GM12892 (cell line): ENCODE data around the gene PTPRK.
"Not testable (repeated sequence)": the region's sequence is repeated elsewhere in the genome, so short reads cannot be mapped to it uniquely, and the experiment has no call there.

ENCODE experiments used
- DNase-seq: peaks from one replicate; pipeline ENCODE4 v3.0.0; 2011; ENCODE audit not compliant: insufficient read length
- FAIRE-seq: peaks from 2 replicates; lab custom pipeline; 2011; peaks lifted over from hg19 to GRCh38; lab: Jason Lieb, UNC
- POLR2A ChIP-seq: IDR thresholded peaks from 2 replicates; pipeline ENCODE4 v1.6.1; 2011; ENCODE audit warnings: low read depth, low read length, control low read depth
- POLR2AphosphoS5 ChIP-seq: IDR thresholded peaks from 2 replicates; pipeline ENCODE4 v1.6.1; 2011; ENCODE audit warnings: low read depth, low read length, control low read depth
- TAF1 ChIP-seq: IDR thresholded peaks from 2 replicates; pipeline ENCODE4 v1.6.1; 2011; ENCODE audit warnings: low read depth, mild to moderate bottlenecking, control low read depth, low read length, borderline replicate concordance

PTPRK gene

DNA sequence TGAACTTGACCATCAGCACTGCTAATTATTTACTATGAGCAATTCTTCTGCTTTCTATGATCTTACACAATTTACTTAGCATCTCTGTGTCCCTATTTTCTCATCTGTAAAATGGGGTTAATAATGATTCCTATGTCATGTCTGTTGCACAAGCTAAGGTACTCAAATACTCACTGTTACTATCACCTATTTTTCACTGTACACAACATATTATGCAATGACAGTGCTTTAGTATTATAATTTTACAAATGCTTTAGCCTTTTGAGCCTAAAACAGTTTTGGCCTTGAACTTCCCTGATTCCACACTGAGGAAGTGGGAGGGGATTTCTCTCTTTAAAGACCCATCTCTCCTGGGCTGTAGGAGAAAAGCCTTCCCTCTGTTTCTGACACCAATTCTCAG, 582.7 kb downstream of the PTPRK start:
- DNase-seq (no peak), FAIRE-seq (no peak)
- TF ChIP-seq POLR2AphosphoS5 (no peak), POLR2A (no peak), TAF1 (no peak)

DNA sequence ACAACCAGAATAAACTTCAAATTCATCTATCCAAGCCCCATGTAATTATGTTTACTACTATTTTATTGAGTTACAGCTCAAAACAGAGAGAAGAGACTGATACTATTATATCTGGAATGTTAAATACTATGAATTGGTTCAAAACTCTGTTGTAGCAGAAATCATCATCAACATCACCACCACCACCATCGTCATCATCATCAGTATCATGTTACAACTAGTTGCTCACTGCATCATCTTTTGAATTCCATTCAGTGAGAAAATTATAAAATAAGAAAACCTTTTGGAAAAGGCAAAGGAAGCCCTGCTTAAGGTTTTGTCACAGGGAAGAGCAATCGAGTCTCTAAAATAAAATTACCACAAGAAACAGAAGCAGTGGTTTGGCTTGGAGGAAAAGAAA, 583.3 kb downstream of the PTPRK start:
- FAIRE-seq (no peak), DNase-seq (no peak)
- TF ChIP-seq POLR2A = no peak
- TF ChIP-seq POLR2AphosphoS5 = no peak
- TF ChIP-seq TAF1 = no peak

DNA sequence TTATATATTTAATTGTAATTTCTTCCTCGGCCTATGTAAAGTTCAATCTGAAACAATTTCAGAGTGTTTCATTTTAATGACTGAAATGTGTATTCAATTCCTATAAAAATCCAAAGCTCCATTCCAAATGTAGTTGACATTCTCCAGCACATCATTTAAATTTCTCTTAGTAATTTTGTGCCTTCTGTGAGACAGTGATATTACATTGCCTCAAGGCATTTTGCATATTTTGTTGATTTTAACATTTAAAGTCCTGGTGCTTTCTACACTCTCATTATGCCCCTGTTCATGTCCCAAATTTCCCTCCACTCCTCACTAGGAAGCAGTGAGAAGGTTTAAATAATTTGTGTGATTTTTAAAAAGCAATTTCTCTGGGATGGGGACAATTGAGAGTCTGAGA, 585.4 kb downstream of the PTPRK start:
- DNase-seq (no peak), FAIRE-seq (no peak)
- TF ChIP-seq POLR2A (no peak), POLR2AphosphoS5 (no peak), TAF1 (no peak)

DNA sequence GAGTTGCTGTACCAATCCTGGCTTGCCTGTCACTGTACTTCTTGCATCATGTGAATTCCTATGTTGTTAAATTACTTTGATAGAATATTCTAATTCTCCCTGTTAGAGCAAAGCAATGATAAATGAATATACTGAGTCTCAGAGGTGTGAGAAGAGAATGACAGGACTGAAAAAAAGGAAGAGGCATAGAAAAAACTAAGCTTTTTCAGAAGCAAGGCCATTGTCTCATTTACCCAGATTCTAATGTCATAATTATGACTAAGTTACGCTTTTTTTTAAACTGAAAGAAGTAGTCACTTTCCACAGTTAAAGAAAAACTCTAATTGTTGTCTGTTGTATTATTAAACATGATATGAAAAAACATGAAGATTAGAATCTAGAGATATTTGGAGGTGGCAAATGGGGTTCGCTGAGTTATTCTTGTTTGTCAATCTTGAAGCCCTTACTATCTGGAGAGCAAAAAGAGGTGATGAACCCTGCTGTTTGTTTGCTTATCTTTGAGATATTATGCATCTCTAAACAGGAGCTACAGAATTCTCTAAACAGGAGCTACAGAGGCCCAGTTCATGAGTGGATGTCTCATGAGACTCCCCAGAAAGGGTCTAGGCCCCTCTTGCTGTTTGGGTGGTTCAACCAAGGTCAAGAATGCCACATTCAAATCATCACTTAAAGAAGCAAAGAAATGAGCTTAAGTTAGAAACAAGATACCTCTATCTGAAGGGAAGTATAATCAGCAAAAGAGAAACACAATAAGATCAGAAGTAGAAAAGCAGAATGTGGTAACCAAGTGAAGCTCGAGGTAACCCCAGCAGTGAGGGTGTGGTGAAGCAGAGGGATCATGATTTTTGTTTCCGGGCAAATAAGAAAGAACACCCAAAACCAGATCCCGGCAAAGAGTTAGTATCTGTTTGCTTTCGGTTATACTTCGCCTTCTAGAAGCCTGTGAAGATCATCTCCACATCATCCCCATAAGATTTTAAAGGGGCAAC, 586.3 kb downstream of the PTPRK start:
- DNase-seq (no peak), FAIRE-seq (no peak)
- no peak for TF ChIP-seq POLR2A
- no peak for TF ChIP-seq TAF1
- no peak for TF ChIP-seq POLR2AphosphoS5

DNA sequence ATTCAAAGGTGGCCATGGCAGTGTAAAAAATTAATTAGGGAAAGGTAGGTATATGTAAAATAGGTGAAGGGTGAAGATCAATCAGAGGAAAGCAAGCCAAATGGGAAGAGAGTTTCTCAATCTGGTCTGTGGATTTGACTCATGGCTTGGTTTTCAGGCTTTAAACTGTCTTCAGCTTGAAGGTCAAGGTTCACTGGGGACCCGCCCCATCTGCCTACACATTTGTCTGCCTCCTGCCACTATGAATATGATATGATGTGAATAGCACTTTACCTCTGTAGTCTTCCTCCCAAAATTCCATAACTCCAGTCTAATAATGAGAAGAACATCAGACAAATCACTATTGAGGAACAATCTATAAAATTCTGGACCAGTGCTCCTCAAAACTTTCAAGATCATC, 587.3 kb downstream of the PTPRK start:
- FAIRE-seq = no peak
- no peak for DNase-seq
- TF ChIP-seq POLR2A (no peak), TAF1 (no peak), POLR2AphosphoS5 (no peak)

DNA sequence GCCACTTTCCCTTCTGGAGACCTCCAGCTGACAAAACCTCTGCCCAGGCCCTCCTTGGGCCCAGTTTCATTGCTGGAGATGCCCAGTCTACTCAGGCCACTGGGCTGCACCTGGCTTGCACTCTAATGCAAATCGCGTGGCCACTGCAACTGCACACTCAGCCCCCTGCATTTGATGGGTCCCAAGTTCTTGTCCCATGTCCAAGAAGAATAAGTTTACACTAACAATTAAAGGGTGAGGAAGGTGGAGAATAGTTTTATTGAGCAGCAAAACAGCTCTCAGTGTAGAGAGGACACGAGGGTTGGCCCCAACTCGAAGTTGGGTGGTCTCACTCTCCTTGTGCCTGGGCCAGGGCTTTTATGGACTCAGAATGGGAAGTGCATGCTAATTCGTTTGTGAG, 587.7 kb downstream of the PTPRK start:
- no peak for DNase-seq
- FAIRE-seq = no peak
- no peak for TF ChIP-seq TAF1
- no peak for TF ChIP-seq POLR2A
- TF ChIP-seq POLR2AphosphoS5 = no peak

DNA sequence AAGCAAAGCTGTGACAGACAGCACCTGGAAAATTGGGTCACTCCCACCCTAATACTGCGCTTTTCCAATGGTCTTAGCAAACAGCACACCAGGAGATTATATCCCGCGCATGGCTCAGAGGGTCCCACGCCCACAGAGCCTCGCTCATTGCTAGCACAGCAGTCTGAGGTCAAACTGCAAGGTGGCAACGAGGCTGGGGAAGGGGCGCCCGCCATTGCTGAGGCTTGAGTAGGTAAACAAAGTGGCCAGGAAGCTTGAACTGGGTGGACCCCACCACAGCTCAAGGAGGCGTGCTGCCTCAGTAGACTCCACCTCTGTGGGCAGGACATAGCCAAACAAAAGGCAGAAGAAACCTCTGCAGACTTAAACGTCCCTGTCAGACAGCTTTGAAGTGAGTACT, 594.0 kb downstream of the PTPRK start:
- not testable (repeated sequence) for DNase-seq, FAIRE-seq

DNA sequence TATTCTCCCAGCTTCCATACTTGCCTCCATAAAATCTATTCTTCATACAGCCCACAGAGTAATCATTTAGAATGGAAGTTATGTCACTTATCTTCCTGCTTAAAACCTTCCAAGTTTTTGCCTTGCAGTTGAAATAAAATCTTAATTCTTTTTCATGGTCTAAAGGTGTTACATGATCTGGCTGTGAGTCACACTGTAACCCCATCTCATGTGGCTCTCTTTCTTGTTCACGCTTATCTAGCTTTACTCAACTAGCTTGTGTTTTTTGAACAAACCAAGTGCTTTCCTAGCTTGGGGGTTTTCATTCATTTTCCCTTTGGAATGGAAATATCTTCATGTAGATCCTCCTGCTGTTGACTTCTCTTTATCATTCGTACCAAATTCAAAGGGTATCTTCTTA, 596.0 kb downstream of the PTPRK start:
- FAIRE-seq = no peak

DNA sequence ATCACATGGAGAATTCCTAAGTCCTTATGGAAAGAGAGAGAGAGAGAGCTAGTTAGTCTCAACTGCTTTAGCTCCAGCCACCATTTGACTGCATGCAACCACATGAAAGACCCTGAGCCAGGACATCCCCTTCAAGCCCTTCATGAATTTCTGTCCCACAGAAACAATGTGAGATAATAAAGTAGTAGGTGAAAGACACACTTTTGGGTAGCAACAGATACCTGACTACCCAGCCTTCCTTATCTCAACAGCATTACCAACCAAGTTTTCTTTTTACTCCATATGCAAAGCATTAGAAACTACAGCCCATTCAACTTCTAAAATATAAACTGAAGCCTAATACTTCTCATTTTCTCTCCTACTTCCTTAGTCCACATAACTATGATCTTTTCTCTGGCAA, 596.4 kb downstream of the PTPRK start:
- FAIRE-seq (no peak), DNase-seq (no peak)
- no peak for TF ChIP-seq TAF1
- no peak for TF ChIP-seq POLR2AphosphoS5
- no peak for TF ChIP-seq POLR2A

More for the DNA sequence above, 596.0 kb downstream of the PTPRK start:
- no peak for DNase-seq
- TF ChIP-seq TAF1 = no peak
- TF ChIP-seq POLR2A = no peak
- TF ChIP-seq POLR2AphosphoS5 = no peak

DNA sequence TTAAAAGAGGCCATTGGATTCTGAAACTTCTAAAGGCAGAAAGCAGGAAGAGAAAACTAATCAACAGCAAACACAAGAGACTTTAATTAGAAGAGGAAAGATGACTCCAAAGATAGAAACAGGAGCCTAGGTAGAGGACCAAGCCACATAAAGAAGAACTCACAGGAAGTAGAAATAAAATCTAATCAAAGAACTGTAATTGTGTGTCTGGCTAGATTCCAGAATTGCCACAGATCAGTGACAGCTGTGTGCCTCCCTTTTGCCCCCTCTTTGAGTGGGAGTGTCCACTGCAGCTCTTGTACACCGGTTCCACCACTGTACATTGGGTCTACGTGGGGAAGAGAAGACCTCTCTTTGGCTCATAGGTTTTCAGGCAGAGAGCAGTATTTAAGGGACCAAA, 597.3 kb downstream of the PTPRK start:
- no peak for DNase-seq
- TF ChIP-seq TAF1 (no peak), POLR2AphosphoS5 (no peak), POLR2A (no peak)
- no peak for FAIRE-seq

DNA sequence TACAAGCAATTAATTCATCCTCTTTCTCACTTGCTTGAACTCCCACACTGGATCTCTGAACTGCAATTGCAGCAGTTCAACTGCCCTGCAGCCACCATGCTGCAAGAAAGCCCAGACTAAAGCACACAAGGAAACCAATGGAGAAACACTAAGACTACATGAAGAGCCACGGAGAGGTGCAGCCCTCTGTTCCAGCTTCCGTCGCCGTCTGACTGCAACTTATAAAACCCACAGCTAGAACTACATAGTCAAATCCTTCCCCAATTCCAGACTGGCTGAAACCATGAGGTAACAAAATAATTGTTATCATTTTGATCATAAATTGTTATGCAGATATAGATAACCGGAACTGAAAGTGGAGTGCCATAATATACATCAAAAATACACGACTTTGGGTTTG, 598.4 kb downstream of the PTPRK start:
- no peak for FAIRE-seq
- TF ChIP-seq TAF1 (no peak), POLR2AphosphoS5 (no peak), POLR2A (no peak)
- DNase-seq = no peak

DNA sequence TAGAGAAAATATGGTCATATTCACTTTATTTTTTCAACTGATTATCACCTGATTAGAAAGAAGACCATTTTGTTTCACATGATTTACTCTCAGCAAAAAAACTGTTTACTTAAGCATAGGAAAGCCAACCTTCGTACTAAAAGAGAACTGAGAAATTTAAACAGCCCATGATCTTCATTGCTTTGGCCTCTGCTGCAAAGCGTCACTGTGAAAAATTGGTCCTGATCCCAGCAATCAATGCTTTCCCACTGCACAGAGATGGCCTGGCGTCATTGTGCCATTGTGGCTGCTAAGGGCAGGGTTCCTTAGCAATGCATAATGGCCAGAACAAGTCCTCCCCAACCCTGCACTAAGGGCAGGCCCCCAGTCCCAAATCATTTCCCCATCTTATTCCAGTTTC, 599.6 kb downstream of the PTPRK start:
- TF ChIP-seq POLR2AphosphoS5 = no peak
- TF ChIP-seq POLR2A = no peak
- no peak for TF ChIP-seq TAF1
- no peak for DNase-seq
- FAIRE-seq = no peak
